Measurements from ENCODE around the gene ITM2C.

ITM2C gene

GRCh38 chr2:230893841-230894781 is 29.4 kb downstream of the ITM2C start:
- H3K27me3 ChIP-seq (ENCODE audit: insufficient read depth, low read length, poor library complexity, severe bottlenecking), result no peaks in the 10 kb centered on the region
- no peaks in the 10 kb centered on the region for H3F3A ChIP-seq (ENCODE audit: low read depth)
- H3K36me3 ChIP-seq (ENCODE audit: insufficient read depth, low read length), result no peaks in the 10 kb centered on the region
- no peak overlapping the region for H3K4me2 ChIP-seq (ENCODE audit: low read depth, low read length, poor library complexity, severe bottlenecking)
- no peaks in the 10 kb centered on the region for H3K9me2 ChIP-seq (replicated peaks; ENCODE audit: low read depth, low read length)
- H3K9me3 ChIP-seq (ENCODE audit: insufficient read depth, low read depth, low read length), result no peaks in the 10 kb centered on the region
- no peak for TF ChIP-seq EZH2phosphoT487 (IDR thresholded peaks at IDR 0.05; ENCODE audit: borderline replicate concordance)
- TF ChIP-seq, protein P1, sequence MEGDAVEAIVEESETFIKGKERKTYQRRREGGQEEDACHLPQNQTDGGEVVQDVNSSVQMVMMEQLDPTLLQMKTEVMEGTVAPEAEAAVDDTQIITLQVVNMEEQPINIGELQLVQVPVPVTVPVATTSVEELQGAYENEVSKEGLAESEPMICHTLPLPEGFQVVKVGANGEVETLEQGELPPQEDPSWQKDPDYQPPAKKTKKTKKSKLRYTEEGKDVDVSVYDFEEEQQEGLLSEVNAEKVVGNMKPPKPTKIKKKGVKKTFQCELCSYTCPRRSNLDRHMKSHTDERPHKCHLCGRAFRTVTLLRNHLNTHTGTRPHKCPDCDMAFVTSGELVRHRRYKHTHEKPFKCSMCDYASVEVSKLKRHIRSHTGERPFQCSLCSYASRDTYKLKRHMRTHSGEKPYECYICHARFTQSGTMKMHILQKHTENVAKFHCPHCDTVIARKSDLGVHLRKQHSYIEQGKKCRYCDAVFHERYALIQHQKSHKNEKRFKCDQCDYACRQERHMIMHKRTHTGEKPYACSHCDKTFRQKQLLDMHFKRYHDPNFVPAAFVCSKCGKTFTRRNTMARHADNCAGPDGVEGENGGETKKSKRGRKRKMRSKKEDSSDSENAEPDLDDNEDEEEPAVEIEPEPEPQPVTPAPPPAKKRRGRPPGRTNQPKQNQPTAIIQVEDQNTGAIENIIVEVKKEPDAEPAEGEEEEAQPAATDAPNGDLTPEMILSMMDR (conservative IDR thresholded peaks at IDR 0.05; ENCODE audit: low read length), result no peak
- no peaks in the 10 kb centered on the region for H3K79me2 ChIP-seq (ENCODE audit: insufficient read depth, low read length)
- H3K9ac ChIP-seq (ENCODE audit: low read depth, low read length, poor library complexity, severe bottlenecking), result no peak overlapping the region
- no peak overlapping the region for H3K4me3 ChIP-seq (ENCODE audit: low read length, poor library complexity, severe bottlenecking)
- no peaks in the 10 kb centered on the region for H3K4me1 ChIP-seq (ENCODE audit: insufficient read depth, low read length, poor library complexity, severe bottlenecking)
- H4K20me1 ChIP-seq (ENCODE audit: insufficient read depth, low read length, poor library complexity, severe bottlenecking), result no peaks in the 10 kb centered on the region
- H2AFZ ChIP-seq (ENCODE audit: low read length), result no peak overlapping the region

DNA sequence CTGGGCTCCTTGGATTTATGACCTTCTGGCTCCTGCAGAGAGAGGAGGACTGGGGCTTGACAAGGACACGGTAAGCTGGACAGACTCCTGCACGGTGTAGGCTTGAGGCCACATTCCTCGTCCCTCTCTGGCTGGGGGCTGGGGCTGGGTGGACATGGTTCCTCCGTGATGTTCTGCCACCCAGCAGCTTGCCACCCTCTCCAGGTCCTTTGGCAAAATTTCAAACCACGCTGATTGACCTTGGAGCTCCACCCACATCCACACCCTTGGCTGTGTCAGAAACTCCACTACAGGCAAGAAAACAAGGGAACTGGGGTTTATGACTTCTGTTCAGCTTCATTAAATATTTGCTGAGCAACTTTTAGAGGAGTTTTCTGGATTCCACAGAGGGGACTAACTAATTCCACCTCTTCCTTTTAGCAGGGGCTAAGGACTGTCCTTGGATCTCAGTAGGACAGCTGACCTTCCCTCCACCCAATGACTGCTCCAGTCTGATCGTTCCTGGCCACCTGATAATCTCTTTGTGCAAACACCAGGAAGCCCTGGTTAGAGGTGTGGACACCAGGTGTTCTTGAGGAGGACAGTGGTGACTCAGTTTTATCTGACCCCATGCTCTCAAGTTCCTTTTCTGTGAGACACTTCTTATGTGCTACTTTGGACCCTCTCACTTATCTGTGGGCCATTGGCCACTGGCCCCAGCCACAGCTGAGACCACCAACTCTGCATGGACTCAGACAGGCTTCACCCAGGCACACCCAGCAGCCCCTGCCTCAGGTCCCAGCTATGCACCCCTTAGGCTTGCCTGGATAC is 31.0 kb downstream of the ITM2C start:
- no peak overlapping the region for H3K9ac ChIP-seq (ENCODE audit: low read depth, low read length, poor library complexity, severe bottlenecking)
- H3K79me2 ChIP-seq (ENCODE audit: insufficient read depth, low read length), result no peaks in the 10 kb centered on the region
- no peaks in the 10 kb centered on the region for H4K20me1 ChIP-seq (ENCODE audit: insufficient read depth, low read length, poor library complexity, severe bottlenecking)
- H3K9me3 ChIP-seq (ENCODE audit: insufficient read depth, low read depth, low read length), result no peaks in the 10 kb centered on the region
- no peaks in the 10 kb centered on the region for H3K4me1 ChIP-seq (ENCODE audit: insufficient read depth, low read length, poor library complexity, severe bottlenecking)
- no peaks in the 10 kb centered on the region for H3F3A ChIP-seq (ENCODE audit: low read depth)
- no peak overlapping the region for H2AFZ ChIP-seq (ENCODE audit: low read length)
- H3K4me2 ChIP-seq (ENCODE audit: low read depth, low read length, poor library complexity, severe bottlenecking), result no peak overlapping the region
- no peaks in the 10 kb centered on the region for H3K27me3 ChIP-seq (ENCODE audit: insufficient read depth, low read length, poor library complexity, severe bottlenecking)
- H3K36me3 ChIP-seq (ENCODE audit: insufficient read depth, low read length), result no peaks in the 10 kb centered on the region
- TF ChIP-seq, protein P1 (conservative IDR thresholded peaks at IDR 0.05; ENCODE audit: low read length), result no peak
- no peak for TF ChIP-seq EZH2phosphoT487 (IDR thresholded peaks at IDR 0.05; ENCODE audit: borderline replicate concordance)
- no peak overlapping the region for H3K4me3 ChIP-seq (ENCODE audit: low read length, poor library complexity, severe bottlenecking)
- H3K9me2 ChIP-seq (replicated peaks; ENCODE audit: low read depth, low read length), result no peaks in the 10 kb centered on the region

DNA sequence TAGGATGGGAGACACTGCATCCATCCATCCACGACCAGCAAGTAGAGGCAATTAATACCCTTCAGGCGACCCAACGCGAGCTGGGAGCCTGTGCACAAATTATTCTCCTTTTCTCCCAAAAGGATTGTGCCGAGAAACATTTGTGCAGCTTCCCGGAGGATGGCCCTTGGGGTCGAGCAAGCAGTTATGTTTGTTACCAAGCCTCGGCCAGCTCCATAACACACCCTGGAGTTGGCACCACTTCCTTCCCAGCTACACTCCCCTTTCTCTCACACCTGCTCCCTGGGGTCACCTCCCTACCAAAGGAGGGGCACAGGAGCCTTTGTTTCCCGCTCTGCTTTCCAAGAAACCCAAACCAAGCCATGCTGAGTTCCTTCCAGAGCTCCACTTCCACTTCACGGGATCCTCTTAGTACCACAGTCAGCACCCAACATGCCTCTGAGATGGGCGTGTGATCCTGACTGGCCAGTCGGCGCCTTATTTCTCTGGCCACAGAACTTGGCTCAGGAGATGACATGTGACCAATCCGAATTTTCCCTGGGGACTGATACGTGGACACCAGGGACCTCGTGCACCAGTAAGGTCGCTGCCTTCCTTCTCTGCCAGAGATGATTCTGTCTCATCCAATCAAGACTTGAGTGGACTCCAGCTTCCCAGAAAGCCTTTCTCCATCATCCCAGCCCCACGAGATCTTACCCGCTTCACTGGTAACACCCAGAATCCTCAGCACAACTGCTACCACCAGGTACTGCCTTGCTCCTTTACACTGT is 31.8 kb downstream of the ITM2C start:
- Histone ChIP-seq H3K9me2 (replicated peaks; ENCODE audit: low read depth, low read length) (no peaks in the 10 kb centered on the region), H3K9me3 (ENCODE audit: insufficient read depth, low read depth, low read length) (no peaks in the 10 kb centered on the region), H3K79me2 (ENCODE audit: insufficient read depth, low read length) (no peaks in the 10 kb centered on the region), H2AFZ (ENCODE audit: low read length) (no peak overlapping the region), H3K9ac (ENCODE audit: low read depth, low read length, poor library complexity, severe bottlenecking) (no peak overlapping the region), H3K4me2 (ENCODE audit: low read depth, low read length, poor library complexity, severe bottlenecking) (no peak overlapping the region), H3K27me3 (ENCODE audit: insufficient read depth, low read length, poor library complexity, severe bottlenecking) (no peaks in the 10 kb centered on the region), H3K36me3 (ENCODE audit: insufficient read depth, low read length) (no peaks in the 10 kb centered on the region), H3K4me3 (ENCODE audit: low read length, poor library complexity, severe bottlenecking) (no peak overlapping the region), H3F3A (ENCODE audit: low read depth) (no peaks in the 10 kb centered on the region), H3K4me1 (ENCODE audit: insufficient read depth, low read length, poor library complexity, severe bottlenecking) (no peaks in the 10 kb centered on the region), H4K20me1 (ENCODE audit: insufficient read depth, low read length, poor library complexity, severe bottlenecking) (no peaks in the 10 kb centered on the region)
- TF ChIP-seq EZH2phosphoT487 (IDR thresholded peaks at IDR 0.05; ENCODE audit: borderline replicate concordance), result no peak
- TF ChIP-seq, protein P1 (conservative IDR thresholded peaks at IDR 0.05; ENCODE audit: low read length), result no peak
